WTC11 (cell line): ENCODE results near the gene BRICD5. TPM values are rescaled to one million over a fixed set of nuclear protein-coding genes. Genes with fewer than 3 reads are reported as not detected.
"Not testable (repeated sequence)": the region's sequence is repeated elsewhere in the genome, so short reads cannot be mapped to it uniquely, and the experiment has no call there.

Experiments used
- ATAC-seq: fragments of 200-7000 bp; cut with Tn5 transposase; 2 replicates; pipeline ENCODE4 v1.10.0; 2021; ENCODE audit warnings: mild to moderate bottlenecking, moderate library complexity
- CTCF ChIA-PET: fragments of 300-600 bp; sonication (Branson Sonifier 250); formaldehyde crosslinking; loops from one replicate; lab custom pipeline; 2021; ENCODE audit warnings: antibody characterized with exemption; lab: Charles Lee
- POLR2A ChIA-PET: fragments of 350-600 bp; sonication (Branson Sonifier 250); formaldehyde crosslinking; loops from one replicate; lab custom pipeline; 2021; ENCODE audit warnings: antibody characterized with exemption; lab: Charles Lee
- DNase-seq: peaks from one replicate; pipeline ENCODE4 v3.0.0; 2021; ENCODE audit warnings: low spot score
- H3K27ac Mint-ChIP-seq: 2 replicates; pipeline ENCODE4 v1.8.0; 2021; ENCODE audit warnings: mixed read lengths
- H3K27me3 Mint-ChIP-seq: 2 replicates; pipeline ENCODE4 v1.8.0; 2021; ENCODE audit warnings: low read depth, mild to moderate bottlenecking, moderate library complexity, mixed read lengths
- H3K36me3 Mint-ChIP-seq: 2 replicates; pipeline ENCODE4 v1.8.0; 2021; ENCODE audit warnings: mixed read lengths
- H3K4me1 Mint-ChIP-seq: 2 replicates; pipeline ENCODE4 v1.8.0; 2022; ENCODE audit warnings: mixed read lengths
- H3K4me3 Mint-ChIP-seq: 2 replicates; pipeline ENCODE4 v1.8.0; 2021; ENCODE audit warnings: mild to moderate bottlenecking, moderate library complexity, mixed read lengths
- H3K9me3 Mint-ChIP-seq: 2 replicates; pipeline ENCODE4 v1.8.0; 2021; ENCODE audit warnings: mixed read lengths
- ATF6 ChIP-seq: sonication (generic); formaldehyde crosslinking; IDR thresholded peaks from 2 replicates; pipeline ENCODE4 v1.8.1; 2023; ENCODE audit warnings: mild to moderate bottlenecking, missing genetic modification reagents
- KAT7 ChIP-seq: sonication (generic); formaldehyde crosslinking; IDR thresholded peaks from 2 replicates; pipeline ENCODE4 v1.8.1; 2023; ENCODE audit warnings: missing genetic modification reagents, mild to moderate bottlenecking, borderline replicate concordance
- MXD4 ChIP-seq: fragments of 250-450 bp; sonication (Bioruptor Pico); IDR thresholded peaks from 2 replicates; pipeline ENCODE4 v1.8.0; 2021; ENCODE audit warnings: mild to moderate bottlenecking, moderate library complexity, borderline replicate concordance
- NFYB ChIP-seq: sonication (generic); formaldehyde crosslinking; conservative IDR thresholded peaks from 2 replicates; pipeline ENCODE4 v1.8.0; 2022; ENCODE audit warnings: low read depth, missing genetic modification reagents
- NR1H2 ChIP-seq: sonication (generic); formaldehyde crosslinking; IDR thresholded peaks from 2 replicates; pipeline ENCODE4 v1.9.0; 2021; ENCODE audit warnings: mild to moderate bottlenecking, moderate library complexity, missing genetic modification reagents
- PREB ChIP-seq: sonication (generic); formaldehyde crosslinking; IDR thresholded peaks from 2 replicates; pipeline ENCODE4 v1.8.1; 2022; ENCODE audit warnings: mild to moderate bottlenecking, missing genetic modification reagents, moderate library complexity, borderline replicate concordance
- TEAD4 ChIP-seq: sonication (generic); formaldehyde crosslinking; IDR thresholded peaks from 2 replicates; pipeline ENCODE4 v1.8.0; 2022; ENCODE audit warnings: mild to moderate bottlenecking, missing genetic modification reagents
- TP53 ChIP-seq: sonication (generic); formaldehyde crosslinking; IDR thresholded peaks from 2 replicates; pipeline ENCODE4 v1.8.1; 2023; ENCODE audit warnings: mild to moderate bottlenecking, missing genetic modification reagents
- ZSCAN18 ChIP-seq: fragments of 250-450 bp; sonication (Bioruptor Pico); IDR thresholded peaks from 2 replicates; pipeline ENCODE4 v2.1.2; 2022; ENCODE audit warnings: mild to moderate bottlenecking, moderate library complexity
- total RNA-seq: library from RNA; stranded (reverse); gene quantifications from 3 replicates; pipeline ENCODE4 v1.2.3, GENCODE V29; 2021
- TF ChIP-seq, protein P1 (sequence below): sonication (generic); formaldehyde crosslinking; IDR thresholded peaks from 2 replicates; pipeline ENCODE4 v1.8.0; 2023; ENCODE audit warnings: missing genetic modification reagents
- TF ChIP-seq, protein P2 (sequence below): sonication (generic); formaldehyde crosslinking; IDR thresholded peaks from 2 replicates; pipeline ENCODE4 v1.8.1; 2022; ENCODE audit warnings: low read depth, mild to moderate bottlenecking, moderate library complexity, missing genetic modification reagents, borderline replicate concordance
- TF ChIP-seq, protein P3 (sequence below): sonication (generic); formaldehyde crosslinking; conservative IDR thresholded peaks from 2 replicates; pipeline ENCODE4 v1.8.1; 2023; ENCODE audit warnings: mild to moderate bottlenecking, low read depth, missing genetic modification reagents, moderate library complexity

BRICD5 gene
- total RNA-seq, 1 experiment from 2014 or later: 13.6 TPM

- ATAC-seq: peak; percentile 4; the same call in 1 of the 2 replicates
- H3K4me1 Mint-ChIP-seq: peaks cover 11% of the 10 kb centered on the region
- no peaks in the 10 kb centered on the region for H3K9me3 Mint-ChIP-seq
- CTCF ChIA-PET: interaction anchor here (1.0 to 2.7 kb wide), 2 partner anchors 9 to 224 kb away, joined by 4 to 13 read pairs; partner anchors contain the start of gene CASKIN1
- peaks cover 14% of the 10 kb centered on the region for H3K36me3 Mint-ChIP-seq
- POLR2A ChIA-PET: interaction anchor here (0.6 to 1.5 kb wide), 3 partner anchors 10 to 49 kb away, joined by 3 to 4 read pairs (median 3); partner anchors contain the start of genes ECI1, PGP and TRAF7
- no peak for DNase-seq
- H3K4me3 Mint-ChIP-seq: peak overlapping the region; percentile 60
- H3K27me3 Mint-ChIP-seq: peaks cover 32% of the 10 kb centered on the region
- 0 out of 2 replicates have a peak overlapping the region, but pooled peaks have one; percentile 0 for H3K27ac Mint-ChIP-seq
- TF ChIP-seq, protein P1, sequence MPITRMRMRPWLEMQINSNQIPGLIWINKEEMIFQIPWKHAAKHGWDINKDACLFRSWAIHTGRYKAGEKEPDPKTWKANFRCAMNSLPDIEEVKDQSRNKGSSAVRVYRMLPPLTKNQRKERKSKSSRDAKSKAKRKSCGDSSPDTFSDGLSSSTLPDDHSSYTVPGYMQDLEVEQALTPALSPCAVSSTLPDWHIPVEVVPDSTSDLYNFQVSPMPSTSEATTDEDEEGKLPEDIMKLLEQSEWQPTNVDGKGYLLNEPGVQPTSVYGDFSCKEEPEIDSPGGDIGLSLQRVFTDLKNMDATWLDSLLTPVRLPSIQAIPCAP: no peak
- 0 out of 2 replicates have a peak, but pooled peaks have one; percentile 14 for TF ChIP-seq TP53 (CRISPR knock-in tag)
- TF ChIP-seq, all 79 proteins: peak for 1
These were observed 6.1 kb downstream of the BRICD5 start for GRCh38 chr16:2204416-2205103.

DNA sequence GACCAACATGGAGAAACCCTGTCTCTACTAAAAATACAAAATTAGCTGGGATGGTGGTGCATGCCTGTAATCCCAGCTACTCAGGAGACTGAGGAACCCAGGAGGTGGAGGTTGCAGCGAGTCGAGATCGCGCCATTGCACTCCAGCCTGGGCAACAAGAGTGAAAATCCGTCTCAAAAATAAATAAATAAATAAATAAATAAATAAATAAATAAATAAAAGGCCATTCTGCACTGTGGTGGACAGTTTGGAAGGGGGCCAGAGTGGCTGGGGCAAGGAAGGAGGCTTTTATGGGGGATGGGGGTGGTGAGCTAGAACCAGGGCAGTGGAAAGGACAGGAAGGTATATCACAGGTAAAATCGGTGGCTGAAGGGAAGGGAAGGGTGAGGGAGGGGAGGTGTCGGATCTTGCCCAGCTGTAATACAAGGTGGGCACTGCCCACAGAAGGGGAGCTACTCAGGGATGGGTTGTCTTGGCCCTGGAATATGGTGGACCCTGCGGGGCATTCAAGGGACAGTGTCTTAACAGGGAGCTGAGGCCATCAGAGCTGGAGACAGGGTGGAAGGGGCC, 7.5 kb downstream of the BRICD5 start:
- ChIA-PET CTCF (interaction anchor here (1.4 kb wide), 1 partner anchor 8 kb away, joined by 12 read pairs; no protein-coding TSS in a partner anchor), POLR2A (interaction anchor here (0.7 kb wide), 1 partner anchor 68 kb away, joined by 3 read pairs; no protein-coding TSS in a partner anchor)
- H3K36me3 Mint-ChIP-seq: peaks cover 13% of the 10 kb centered on the region
- H3K27ac Mint-ChIP-seq, DNase-seq, H3K9me3 Mint-ChIP-seq, ATAC-seq: not testable (repeated sequence)
- H3K4me1 Mint-ChIP-seq: peaks cover 11% of the 10 kb centered on the region
- peak overlapping the region; percentile 35; the same call in 1 of the 2 replicates for H3K4me3 Mint-ChIP-seq
- peaks cover 43% of the 10 kb centered on the region for H3K27me3 Mint-ChIP-seq

- no peak for DNase-seq
- TF ChIP-seq NFYB (CRISPR knock-in tag) (no peak), KAT7 (CRISPR knock-in tag) (no peak), NR1H2 (CRISPR knock-in tag) (no peak), MXD4 (CRISPR knock-in tag) (no peak), ATF6 (CRISPR knock-in tag) (no peak), TEAD4 (no peak), PREB (CRISPR knock-in tag) (no peak), ZSCAN18 (CRISPR knock-in tag) (no peak)
- TF ChIP-seq, protein P2, sequence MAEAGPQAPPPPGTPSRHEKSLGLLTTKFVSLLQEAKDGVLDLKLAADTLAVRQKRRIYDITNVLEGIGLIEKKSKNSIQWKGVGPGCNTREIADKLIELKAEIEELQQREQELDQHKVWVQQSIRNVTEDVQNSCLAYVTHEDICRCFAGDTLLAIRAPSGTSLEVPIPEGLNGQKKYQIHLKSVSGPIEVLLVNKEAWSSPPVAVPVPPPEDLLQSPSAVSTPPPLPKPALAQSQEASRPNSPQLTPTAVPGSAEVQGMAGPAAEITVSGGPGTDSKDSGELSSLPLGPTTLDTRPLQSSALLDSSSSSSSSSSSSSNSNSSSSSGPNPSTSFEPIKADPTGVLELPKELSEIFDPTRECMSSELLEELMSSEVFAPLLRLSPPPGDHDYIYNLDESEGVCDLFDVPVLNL (CRISPR knock-in tag): no peak
- TF ChIP-seq, protein P3, sequence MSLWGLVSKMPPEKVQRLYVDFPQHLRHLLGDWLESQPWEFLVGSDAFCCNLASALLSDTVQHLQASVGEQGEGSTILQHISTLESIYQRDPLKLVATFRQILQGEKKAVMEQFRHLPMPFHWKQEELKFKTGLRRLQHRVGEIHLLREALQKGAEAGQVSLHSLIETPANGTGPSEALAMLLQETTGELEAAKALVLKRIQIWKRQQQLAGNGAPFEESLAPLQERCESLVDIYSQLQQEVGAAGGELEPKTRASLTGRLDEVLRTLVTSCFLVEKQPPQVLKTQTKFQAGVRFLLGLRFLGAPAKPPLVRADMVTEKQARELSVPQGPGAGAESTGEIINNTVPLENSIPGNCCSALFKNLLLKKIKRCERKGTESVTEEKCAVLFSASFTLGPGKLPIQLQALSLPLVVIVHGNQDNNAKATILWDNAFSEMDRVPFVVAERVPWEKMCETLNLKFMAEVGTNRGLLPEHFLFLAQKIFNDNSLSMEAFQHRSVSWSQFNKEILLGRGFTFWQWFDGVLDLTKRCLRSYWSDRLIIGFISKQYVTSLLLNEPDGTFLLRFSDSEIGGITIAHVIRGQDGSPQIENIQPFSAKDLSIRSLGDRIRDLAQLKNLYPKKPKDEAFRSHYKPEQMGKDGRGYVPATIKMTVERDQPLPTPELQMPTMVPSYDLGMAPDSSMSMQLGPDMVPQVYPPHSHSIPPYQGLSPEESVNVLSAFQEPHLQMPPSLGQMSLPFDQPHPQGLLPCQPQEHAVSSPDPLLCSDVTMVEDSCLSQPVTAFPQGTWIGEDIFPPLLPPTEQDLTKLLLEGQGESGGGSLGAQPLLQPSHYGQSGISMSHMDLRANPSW (CRISPR knock-in tag): no peak
- TF ChIP-seq, all 79 proteins: peak for 0
- no peak overlapping the region for H3K27ac Mint-ChIP-seq
- H3K4me3 Mint-ChIP-seq: no peak overlapping the region
- H3K4me1 Mint-ChIP-seq: peaks cover 5% of the 10 kb centered on the region
- H3K36me3 Mint-ChIP-seq: no peaks in the 10 kb centered on the region
- ChIA-PET POLR2A (interaction anchor here (1.1 kb wide), 1 partner anchor 10 kb away, joined by 4 read pairs; the partner anchor contains the start of gene BRICD5), CTCF (interaction anchor here (0.9 kb wide), 1 partner anchor 15 kb away, joined by 3 read pairs; no protein-coding TSS in a partner anchor)
- peaks cover 56% of the 10 kb centered on the region for H3K27me3 Mint-ChIP-seq
- no peaks in the 10 kb centered on the region for H3K9me3 Mint-ChIP-seq
- ATAC-seq: no peak
These were observed 10.3 kb downstream of the BRICD5 start for GRCh38 chr16:2200313-2200712.
